ENCODE measurements around the gene TMEM233. TPM values are rescaled to one million over a fixed set of nuclear protein-coding genes. Genes with fewer than 3 reads are reported as not detected.
"Not testable (repeated sequence)": the region's sequence is repeated elsewhere in the genome, so short reads cannot be mapped to it uniquely, and the experiment has no call there.

The TMEM233 gene
- polyA plus RNA-seq, 10 donors: 2.4 to 5.0 (median 3.6) TPM

GRCh38 chr12:119652665-119653064 lies 59.1 kb downstream of the TMEM233 start:
- DNase-seq: no peak

GRCh38 chr12:119657001-119657400 lies 63.4 kb downstream of the TMEM233 start:
- DNase-seq: not testable (repeated sequence)

- DNase-seq: not testable (repeated sequence)
Observed at GRCh38 chr12:119658166-119658565, 64.6 kb downstream of the TMEM233 start.

GRCh38 chr12:119659289-119659897 lies 65.8 kb downstream of the TMEM233 start:
- DNase-seq: peak in 1 of 3 donors; percentile 48

GRCh38 chr12:119660076-119660475 lies 66.5 kb downstream of the TMEM233 start:
- no peak for DNase-seq

- no peak for DNase-seq
Observed at GRCh38 chr12:119661882-119662281, 68.3 kb downstream of the TMEM233 start.

GRCh38 chr12:119664642-119665041 lies 71.1 kb downstream of the TMEM233 start:
- DNase-seq: no peak

GRCh38 chr12:119665164-119665929 lies 71.8 kb downstream of the TMEM233 start:
- DNase-seq: no peak

- no peak for DNase-seq
Observed at GRCh38 chr12:119666226-119666795, 72.7 kb downstream of the TMEM233 start.

- DNase-seq: no peak
Observed at GRCh38 chr12:119666900-119667576, 73.5 kb downstream of the TMEM233 start.

GRCh38 chr12:119667577-119668323 lies 74.2 kb downstream of the TMEM233 start, which contains the start of gene PRKAB1:
PRKAB1 (plus strand) TSS chr12:119668133; CDS start chr12:119668245, 112 bp downstream.
- DNase-seq: peak; percentile 95 to 98 (median 96)

- DNase-seq: no peak
Observed at GRCh38 chr12:119668324-119668841, 74.8 kb downstream of the TMEM233 start.

- no peak for DNase-seq
Observed at GRCh38 chr12:119669744-119670472, 76.3 kb downstream of the TMEM233 start.

GRCh38 chr12:119671070-119671469 lies 77.5 kb downstream of the TMEM233 start:
- DNase-seq: no peak

GRCh38 chr12:119672194-119672593 lies 78.6 kb downstream of the TMEM233 start:
- DNase-seq: no peak

GRCh38 chr12:119673634-119674033 lies 80.1 kb downstream of the TMEM233 start:
- peak in 1 of 3 donors; percentile 36 for DNase-seq

- DNase-seq: no peak
Observed at GRCh38 chr12:119674560-119674959, 81.0 kb downstream of the TMEM233 start.

GRCh38 chr12:119676022-119676421 lies 82.4 kb downstream of the TMEM233 start:
- no peak for DNase-seq

GRCh38 chr12:119676573-119676972 lies 83.0 kb downstream of the TMEM233 start:
- no peak for DNase-seq

GRCh38 chr12:119678459-119678858 lies 84.9 kb downstream of the TMEM233 start:
- DNase-seq: no peak

- DNase-seq: no peak
Observed at GRCh38 chr12:119679081-119679480, 85.5 kb downstream of the TMEM233 start.
